HepG2 (cell line): ENCODE measurements around the gene KIAA0232. TPM values are rescaled to one million over a fixed set of nuclear protein-coding genes. Genes with fewer than 3 reads are reported as not detected.

Experiments used
- GFI1 ChIP-seq: sonication (generic); formaldehyde crosslinking; IDR thresholded peaks from 2 replicates; pipeline ENCODE4 v1.5.0; 2020; ENCODE audit warnings: missing genetic modification reagents, mild to moderate bottlenecking, borderline replicate concordance
- KDM5B ChIP-seq: sonication (generic); formaldehyde crosslinking; IDR thresholded peaks from 2 replicates; pipeline ENCODE4 v1.4.0; 2020; ENCODE audit warnings: missing genetic modification reagents, mild to moderate bottlenecking, borderline replicate concordance
- MTA1 ChIP-seq: sonication (generic); formaldehyde crosslinking; IDR thresholded peaks from 2 replicates; pipeline ENCODE4 v1.4.0; 2020; ENCODE audit warnings: missing genetic modification reagents, mild to moderate bottlenecking, borderline replicate concordance
- MZF1 ChIP-seq: sonication (generic); formaldehyde crosslinking; IDR thresholded peaks from 2 replicates; pipeline ENCODE4 v1.8.1; 2023; ENCODE audit warnings: mild to moderate bottlenecking, missing genetic modification reagents, borderline replicate concordance
- PHF21A ChIP-seq: sonication (generic); formaldehyde crosslinking; IDR thresholded peaks from 2 replicates; pipeline ENCODE4 v1.5.0; 2020; ENCODE audit warnings: mild to moderate bottlenecking, missing genetic modification reagents
- RFX5 ChIP-seq: IDR thresholded peaks from 2 replicates; pipeline ENCODE4 v1.6.1; 2011; ENCODE audit warnings: low read depth, low read length, improper control_type of control experiment
- SMAD1 ChIP-seq: sonication (generic); formaldehyde crosslinking; IDR thresholded peaks from 2 replicates; pipeline ENCODE4 v1.4.0; 2020; ENCODE audit warnings: missing genetic modification reagents, low read depth, mild to moderate bottlenecking, borderline replicate concordance
- THAP11 ChIP-seq: IDR thresholded peaks from 2 replicates; pipeline ENCODE4 v1.6.1; 2016; ENCODE audit warnings: missing biosample characterization, missing genetic modification reagents
- TMF1 ChIP-seq: sonication (generic); formaldehyde crosslinking; IDR thresholded peaks from 2 replicates; pipeline ENCODE4 v1.8.1; 2022; ENCODE audit warnings: low read depth, missing genetic modification reagents
- WIZ ChIP-seq: sonication (generic); formaldehyde crosslinking; IDR thresholded peaks from 2 replicates; pipeline ENCODE4 v1.5.1; 2020; ENCODE audit warnings: mild to moderate bottlenecking, missing genetic modification reagents
- ZBTB8A ChIP-seq: sonication (generic); formaldehyde crosslinking; IDR thresholded peaks from 2 replicates; pipeline ENCODE4 v1.4.0; 2020; ENCODE audit warnings: mild to moderate bottlenecking, low read depth, missing genetic modification reagents, borderline replicate concordance
- ZNF20 ChIP-seq: sonication (generic); formaldehyde crosslinking; IDR thresholded peaks from 2 replicates; pipeline ENCODE4 v1.4.0; 2020; ENCODE audit warnings: mild to moderate bottlenecking, moderate library complexity, missing genetic modification reagents
- ZNF552 ChIP-seq: sonication (generic); formaldehyde crosslinking; IDR thresholded peaks from 2 replicates; pipeline ENCODE4 v1.9.0; 2022; ENCODE audit warnings: missing genetic modification reagents, mild to moderate bottlenecking, borderline replicate concordance
- ZNF746 ChIP-seq: sonication (generic); formaldehyde crosslinking; IDR thresholded peaks from 2 replicates; pipeline ENCODE4 v1.8.0; 2022; ENCODE audit warnings: mild to moderate bottlenecking, missing genetic modification reagents
- ZNF772 ChIP-seq: sonication (generic); formaldehyde crosslinking; IDR thresholded peaks from 2 replicates; pipeline ENCODE4 v1.5.0; 2020; ENCODE audit warnings: mild to moderate bottlenecking, missing genetic modification reagents
- ZSCAN12 ChIP-seq: sonication (generic); formaldehyde crosslinking; IDR thresholded peaks from 2 replicates; pipeline ENCODE4 v1.9.0; 2021; ENCODE audit warnings: mild to moderate bottlenecking, missing genetic modification reagents
- ZSCAN22 ChIP-seq: sonication (generic); formaldehyde crosslinking; IDR thresholded peaks from 2 replicates; pipeline ENCODE4 v1.4.0; 2020; ENCODE audit warnings: mild to moderate bottlenecking, missing genetic modification reagents
- polyA plus RNA-seq, 8 experiments: library from polyadenylated mRNA; depleted of rRNA in 3 of 8; stranded (reverse) in 7 of 8; unstranded in 1 of 8; fragments of >200 nt; fragmentation: Illumina TruSeq in 4 of 8; extraction: Trizol in 4 of 8; gene quantifications; 2 replicates each; pipeline versions ENCODE4 v1.2.1 to v1.2.3, GENCODE V29; 2011 to 2016; ENCODE audit warnings: low read depth in 4 of 8, missing spikeins in 1 of 8, mixed read lengths in 1 of 8; ENCODE audit not compliant: insufficient read depth in 1 of 8
- total RNA-seq, 5 experiments: library from RNA; depleted of rRNA; stranded (reverse); fragments of >200 nt; fragmentation: Illumina TruSeq; extraction: Trizol; gene quantifications; 2 replicates each; pipeline ENCODE4 v1.2.3, GENCODE V29; 2016; ENCODE audit warnings: low read depth in 1 of 5
- TF ChIP-seq, protein P1 (sequence below): sonication (generic); formaldehyde crosslinking; conservative IDR thresholded peaks from 2 replicates; pipeline ENCODE4 v1.8.0; 2022; ENCODE audit warnings: missing genetic modification reagents
- TF ChIP-seq, protein P2 (sequence below): sonication (generic); formaldehyde crosslinking; IDR thresholded peaks from 2 replicates; pipeline ENCODE4 v1.5.0; 2020; ENCODE audit warnings: mild to moderate bottlenecking, missing genetic modification reagents
- TF ChIP-seq, protein P3 (sequence below): sonication (generic); formaldehyde crosslinking; IDR thresholded peaks from 2 replicates; pipeline ENCODE4 v1.4.0; 2020; ENCODE audit warnings: mild to moderate bottlenecking, missing genetic modification reagents
- TF ChIP-seq, protein P4 (sequence below), 2 experiments: sonication (generic) in 1 of 2; formaldehyde crosslinking in 1 of 2; IDR thresholded peaks; 2 replicates each; pipeline versions ENCODE4 v1.5.1 to v1.6.1; 2011 to 2020; ENCODE audit warnings: borderline replicate concordance in 1 of 2, low read depth in 1 of 2, low read length in 1 of 2, mild to moderate bottlenecking in 1 of 2, missing genetic modification reagents in 1 of 2, moderate library complexity in 1 of 2

KIAA0232 gene
- total and polyA plus RNA-seq, 2 of the 13 experiments (the other 11 are each of a cell fraction or from before 2014, with no cell fraction given), result 7.8 to 17.1 TPM

DNA sequence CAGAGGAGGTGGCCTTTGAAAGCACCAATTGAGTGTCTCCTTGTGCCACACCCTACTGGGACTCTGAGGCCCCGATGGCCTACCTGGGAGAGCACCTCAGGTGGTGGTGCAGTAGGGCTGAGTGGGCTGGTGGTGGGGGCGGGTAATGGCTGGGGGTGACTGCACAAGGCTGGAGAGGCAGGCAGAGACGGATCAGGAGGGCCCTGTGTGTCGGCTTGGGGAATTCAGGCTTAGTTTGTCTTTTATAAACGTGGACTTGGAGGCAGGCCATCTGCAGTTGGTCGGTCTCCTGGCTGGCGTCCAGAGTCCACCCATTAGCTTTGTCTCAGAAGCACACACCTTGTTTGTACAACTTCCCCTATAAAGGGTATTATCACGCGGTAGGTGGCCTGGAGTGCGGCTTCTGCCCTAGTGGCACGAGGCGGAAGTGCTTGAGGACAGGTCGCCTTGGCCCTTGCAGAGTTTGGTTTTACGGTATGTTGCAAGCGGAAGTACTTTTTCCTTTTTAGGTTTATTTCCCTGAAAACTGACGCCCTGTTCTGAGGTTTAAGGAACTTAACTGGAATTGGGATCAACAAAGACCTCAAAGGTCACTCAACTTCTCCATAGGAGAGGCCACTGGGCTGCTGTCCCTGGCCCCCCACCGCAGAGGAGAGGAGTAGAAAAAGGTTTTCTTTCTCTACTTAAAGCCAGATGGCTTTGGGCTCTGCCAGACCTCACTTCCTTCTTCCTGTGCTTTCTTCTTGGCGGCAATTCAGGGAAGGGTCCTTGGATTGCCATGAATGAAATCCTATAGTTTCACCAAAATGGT, 135.1 kb downstream of the KIAA0232 start (continued):
- TF ChIP-seq, protein P1, sequence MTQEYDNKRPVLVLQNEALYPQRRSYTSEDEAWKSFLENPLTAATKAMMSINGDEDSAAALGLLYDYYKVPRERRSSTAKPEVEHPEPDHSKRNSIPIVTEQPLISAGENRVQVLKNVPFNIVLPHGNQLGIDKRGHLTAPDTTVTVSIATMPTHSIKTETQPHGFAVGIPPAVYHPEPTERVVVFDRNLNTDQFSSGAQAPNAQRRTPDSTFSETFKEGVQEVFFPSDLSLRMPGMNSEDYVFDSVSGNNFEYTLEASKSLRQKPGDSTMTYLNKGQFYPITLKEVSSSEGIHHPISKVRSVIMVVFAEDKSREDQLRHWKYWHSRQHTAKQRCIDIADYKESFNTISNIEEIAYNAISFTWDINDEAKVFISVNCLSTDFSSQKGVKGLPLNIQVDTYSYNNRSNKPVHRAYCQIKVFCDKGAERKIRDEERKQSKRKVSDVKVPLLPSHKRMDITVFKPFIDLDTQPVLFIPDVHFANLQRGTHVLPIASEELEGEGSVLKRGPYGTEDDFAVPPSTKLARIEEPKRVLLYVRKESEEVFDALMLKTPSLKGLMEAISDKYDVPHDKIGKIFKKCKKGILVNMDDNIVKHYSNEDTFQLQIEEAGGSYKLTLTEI, result no peak
- TF ChIP-seq ZSCAN22 (CRISPR knock-in tag) (peak; percentile 49; the same call in 1 of the 2 replicates), ZSCAN12 (peak; percentile 89; the same call in 1 of the 2 replicates), TMF1 (CRISPR knock-in tag) (0 out of 2 replicates have a peak, but pooled peaks have one; percentile 49), ZNF552 (CRISPR knock-in tag) (no peak), ZNF772 (CRISPR knock-in tag) (peak; percentile 51; the same call in 1 of the 2 replicates), RFX5 (no peak), ZNF746 (CRISPR knock-in tag) (peak; percentile 31; the same call in 1 of the 2 replicates), MTA1 (CRISPR knock-in tag) (peak; percentile 76; the same call in 1 of the 2 replicates), ZNF20 (no peak), PHF21A (CRISPR knock-in tag) (peak; percentile 90), KDM5B (CRISPR knock-in tag) (peak; percentile 25; the same call in 1 of the 2 replicates), MZF1 (no peak), GFI1 (peak; percentile 79), ZBTB8A (peak; percentile 87; the same call in 1 of the 2 replicates), WIZ (CRISPR knock-in tag) (no peak), SMAD1 (CRISPR knock-in tag) (peak; percentile 48; the same call in 1 of the 2 replicates), THAP11 (CRISPR knock-in tag) (peak; percentile 80)
- TF ChIP-seq, protein P2, sequence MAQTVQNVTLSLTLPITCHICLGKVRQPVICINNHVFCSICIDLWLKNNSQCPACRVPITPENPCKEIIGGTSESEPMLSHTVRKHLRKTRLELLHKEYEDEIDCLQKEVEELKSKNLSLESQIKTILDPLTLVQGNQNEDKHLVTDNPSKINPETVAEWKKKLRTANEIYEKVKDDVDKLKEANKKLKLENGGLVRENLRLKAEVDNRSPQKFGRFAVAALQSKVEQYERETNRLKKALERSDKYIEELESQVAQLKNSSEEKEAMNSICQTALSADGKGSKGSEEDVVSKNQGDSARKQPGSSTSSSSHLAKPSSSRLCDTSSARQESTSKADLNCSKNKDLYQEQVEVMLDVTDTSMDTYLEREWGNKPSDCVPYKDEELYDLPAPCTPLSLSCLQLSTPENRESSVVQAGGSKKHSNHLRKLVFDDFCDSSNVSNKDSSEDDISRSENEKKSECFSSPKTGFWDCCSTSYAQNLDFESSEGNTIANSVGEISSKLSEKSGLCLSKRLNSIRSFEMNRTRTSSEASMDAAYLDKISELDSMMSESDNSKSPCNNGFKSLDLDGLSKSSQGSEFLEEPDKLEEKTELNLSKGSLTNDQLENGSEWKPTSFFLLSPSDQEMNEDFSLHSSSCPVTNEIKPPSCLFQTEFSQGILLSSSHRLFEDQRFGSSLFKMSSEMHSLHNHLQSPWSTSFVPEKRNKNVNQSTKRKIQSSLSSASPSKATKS (CRISPR knock-in tag), result no peak
- TF ChIP-seq, protein P3, sequence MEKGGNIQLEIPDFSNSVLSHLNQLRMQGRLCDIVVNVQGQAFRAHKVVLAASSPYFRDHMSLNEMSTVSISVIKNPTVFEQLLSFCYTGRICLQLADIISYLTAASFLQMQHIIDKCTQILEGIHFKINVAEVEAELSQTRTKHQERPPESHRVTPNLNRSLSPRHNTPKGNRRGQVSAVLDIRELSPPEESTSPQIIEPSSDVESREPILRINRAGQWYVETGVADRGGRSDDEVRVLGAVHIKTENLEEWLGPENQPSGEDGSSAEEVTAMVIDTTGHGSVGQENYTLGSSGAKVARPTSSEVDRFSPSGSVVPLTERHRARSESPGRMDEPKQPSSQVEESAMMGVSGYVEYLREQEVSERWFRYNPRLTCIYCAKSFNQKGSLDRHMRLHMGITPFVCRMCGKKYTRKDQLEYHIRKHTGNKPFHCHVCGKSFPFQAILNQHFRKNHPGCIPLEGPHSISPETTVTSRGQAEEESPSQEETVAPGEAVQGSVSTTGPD (CRISPR knock-in tag), result no peak
- TF ChIP-seq, protein P4, sequence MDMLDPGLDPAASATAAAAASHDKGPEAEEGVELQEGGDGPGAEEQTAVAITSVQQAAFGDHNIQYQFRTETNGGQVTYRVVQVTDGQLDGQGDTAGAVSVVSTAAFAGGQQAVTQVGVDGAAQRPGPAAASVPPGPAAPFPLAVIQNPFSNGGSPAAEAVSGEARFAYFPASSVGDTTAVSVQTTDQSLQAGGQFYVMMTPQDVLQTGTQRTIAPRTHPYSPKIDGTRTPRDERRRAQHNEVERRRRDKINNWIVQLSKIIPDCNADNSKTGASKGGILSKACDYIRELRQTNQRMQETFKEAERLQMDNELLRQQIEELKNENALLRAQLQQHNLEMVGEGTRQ (IDR thresholded peaks at IDR 0.05; ENCODE audit: low read depth, low read length), result no peak
- TF ChIP-seq, protein P4 (CRISPR knock-in tag; IDR thresholded peaks at IDR 0.05; ENCODE audit: borderline replicate concordance), result no peak; the same call in 1 of the 2 replicates
